IMR-90 (cell line): Measurements from ENCODE around the gene NCCRP1.

Experiments
- CHD1 ChIP-seq: IDR thresholded peaks from 2 replicates; pipeline ENCODE4 v1.6.1; 2012; ENCODE audit warnings: low read depth, low read length, improper control_type of control experiment
- CTCF ChIP-seq: conservative IDR thresholded peaks from 2 replicates; pipeline ENCODE4 v1.5.1; 2012; ENCODE audit warnings: mild to moderate bottlenecking, low read depth, low read length, improper control_type of control experiment
- MAFK ChIP-seq: IDR thresholded peaks from 2 replicates; pipeline ENCODE4 v1.6.1; 2012; ENCODE audit warnings: low read depth, low read length, improper control_type of control experiment
- MAZ ChIP-seq: IDR thresholded peaks from 2 replicates; pipeline ENCODE4 v1.6.1; 2012; ENCODE audit warnings: low read depth, mild to moderate bottlenecking, low read length, improper control_type of control experiment, moderate library complexity, borderline replicate concordance
- MXI1 ChIP-seq: IDR thresholded peaks from 2 replicates; pipeline ENCODE4 v1.6.1; 2012; ENCODE audit warnings: low read depth, mild to moderate bottlenecking, low read length, moderate library complexity, borderline replicate concordance
- NFE2L2 ChIP-seq: fragments of 150-350 bp; IDR thresholded peaks from 2 replicates; pipeline ENCODE4 v1.6.1; 2016; ENCODE audit warnings: low read depth, mild to moderate bottlenecking, low read length
- POLR2A ChIP-seq: IDR thresholded peaks from 2 replicates; pipeline ENCODE4 v1.6.1; 2012; ENCODE audit warnings: mild to moderate bottlenecking, low read depth, low read length
- RFX5 ChIP-seq: IDR thresholded peaks from 2 replicates; pipeline ENCODE4 v1.8.0; 2012; ENCODE audit warnings: low read depth, mild to moderate bottlenecking, low read length, moderate library complexity
- SMC3 ChIP-seq: fragments of 150-350 bp; IDR thresholded peaks from 2 replicates; pipeline ENCODE4 v1.6.1; 2016; ENCODE audit warnings: low read depth, mild to moderate bottlenecking, antibody characterized with exemption, low read length, moderate library complexity

DNA sequence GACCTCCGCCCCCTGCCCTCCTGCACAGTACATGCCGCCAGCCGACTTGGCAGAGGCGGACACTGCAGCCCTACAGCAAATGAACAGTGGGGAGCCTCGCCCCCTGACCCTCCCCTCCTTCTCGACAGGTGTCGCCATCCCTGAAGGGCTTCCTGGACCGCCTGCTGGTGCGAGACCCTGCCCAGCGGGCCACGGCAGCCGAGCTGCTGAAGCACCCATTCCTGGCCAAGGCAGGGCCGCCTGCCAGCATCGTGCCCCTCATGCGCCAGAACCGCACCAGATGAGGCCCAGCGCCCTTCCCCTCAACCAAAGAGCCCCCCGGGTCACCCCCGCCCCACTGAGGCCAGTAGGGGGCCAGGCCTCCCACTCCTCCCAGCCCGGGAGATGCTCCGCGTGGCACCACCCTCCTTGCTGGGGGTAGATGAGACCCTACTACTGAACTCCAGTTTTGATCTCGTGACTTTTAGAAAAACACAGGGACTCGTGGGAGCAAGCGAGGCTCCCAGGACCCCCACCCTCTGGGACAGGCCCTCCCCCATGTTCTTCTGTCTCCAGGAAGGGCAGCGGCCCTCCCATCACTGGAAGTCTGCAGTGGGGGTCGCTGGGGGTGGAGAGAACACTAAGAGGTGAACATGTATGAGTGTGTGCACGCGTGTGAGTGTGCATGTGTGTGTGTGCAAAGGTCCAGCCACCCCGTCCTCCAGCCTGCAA is 18.3 kb upstream of the NCCRP1 start:
- TF ChIP-seq MAZ = no peak
- no peak for TF ChIP-seq MXI1
- TF ChIP-seq CTCF = no peak
- TF ChIP-seq POLR2A = no peak
- no peak for TF ChIP-seq MAFK
- no peak for TF ChIP-seq CHD1
- TF ChIP-seq RFX5 = no peak
- TF ChIP-seq SMC3 = no peak
- no peak for TF ChIP-seq NFE2L2
